T-cell (primary cell): ENCODE data around the gene SH2D3C. TPM values are rescaled to one million over a fixed set of nuclear protein-coding genes. Genes with fewer than 3 reads are reported as not detected.

ENCODE experiments used
- ATAC-seq, 4 experiments: fragments of 200-7000 bp in 3 of 4; fragments of 150-1000 bp in 1 of 4; cut with Tn5 transposase; replicated peaks in 1 of 4; 1 replicate in 3 of 4; 2 replicates in 1 of 4; pipeline ENCODE4 v1.10.0; 2021; ENCODE audit warnings: moderate library complexity in 3 of 4, mild to moderate bottlenecking in 2 of 4, moderate number of reproducible peaks in 1 of 4
- CTCF ChIA-PET, 2 donors: fragments of 300-600 bp; sonication (Branson Sonifier 250); formaldehyde crosslinking; loops; one replicate each; lab custom pipeline; 2022; ENCODE audit warnings: antibody characterized with exemption in 2 of 2; lab: Charles Lee
- POLR2A ChIA-PET, 2 donors: fragments of 300-600 bp; sonication (Branson Sonifier 250); formaldehyde crosslinking; loops; one replicate each; lab custom pipeline; 2022; ENCODE audit warnings: antibody characterized with exemption in 2 of 2; lab: Charles Lee
- DNase-seq, 35 experiments: peaks; one replicate each; pipeline versions ENCODE4 v3.0.0 to v3.0.0-alpha.2; 2013 to 2023
- H3K27ac ChIP-seq: one replicate; pipeline ENCODE4 v1.5.1; 2013; ENCODE audit warnings: low read length
- H3K27me3 ChIP-seq, 2 experiments: replicated peaks in 1 of 2; 1 replicate in 1 of 2; 2 replicates in 1 of 2; pipeline versions ENCODE4 v1.6.1 to v1.7.0; 2013; ENCODE audit warnings: low read length in 1 of 2, mixed read lengths in 1 of 2; ENCODE audit not compliant: control insufficient read depth in 2 of 2, insufficient read depth in 2 of 2; ENCODE audit errors: extremely low read depth in 1 of 2
- H3K36me3 ChIP-seq, 2 donors: 1 replicate in 1 of 2; 2 replicates in 1 of 2; pipeline versions ENCODE4 v1.6.1 to v1.7.0; 2013; ENCODE audit warnings: low read length in 1 of 2; ENCODE audit not compliant: control insufficient read depth in 2 of 2, insufficient read depth in 1 of 2; ENCODE audit errors: extremely low read depth in 1 of 2
- H3K4me1 ChIP-seq, 2 experiments: 1 replicate in 1 of 2; 2 replicates in 1 of 2; pipeline versions ENCODE4 v1.6.1 to v1.7.0; 2013; ENCODE audit warnings: low read length in 2 of 2, mixed read lengths in 1 of 2; ENCODE audit not compliant: insufficient read depth in 2 of 2, control insufficient read depth in 1 of 2; ENCODE audit errors: extremely low read depth in 1 of 2
- H3K4me3 ChIP-seq, 2 donors: 1 replicate in 1 of 2; 2 replicates in 1 of 2; pipeline versions ENCODE4 v1.5.1 to v1.7.0; 2013; ENCODE audit warnings: mild to moderate bottlenecking in 2 of 2, low read length in 1 of 2, moderate library complexity in 1 of 2; ENCODE audit not compliant: control insufficient read depth in 1 of 2; ENCODE audit errors: extremely low read depth in 1 of 2
- H3K9me3 ChIP-seq: 2 replicates; pipeline ENCODE4 v1.7.0; 2013
- H3K27ac Mint-ChIP-seq, 2 donors: one replicate each; pipeline ENCODE4 v1.8.0; 2020 to 2021; ENCODE audit warnings: mild to moderate bottlenecking in 2 of 2, mixed read lengths in 2 of 2
- H3K27me3 Mint-ChIP-seq, 2 donors: one replicate each; pipeline ENCODE4 v1.8.0; 2021 to 2022; ENCODE audit warnings: mixed read lengths in 2 of 2
- H3K36me3 Mint-ChIP-seq: one replicate; pipeline ENCODE4 v1.8.0; 2021; ENCODE audit warnings: mixed read lengths
- H3K4me1 Mint-ChIP-seq, 3 donors: one replicate each; pipeline ENCODE4 v1.8.0; 2020 to 2022; ENCODE audit warnings: mixed read lengths in 3 of 3, mild to moderate bottlenecking in 1 of 3
- H3K4me3 Mint-ChIP-seq, 3 donors: one replicate each; pipeline ENCODE4 v1.8.0; 2020 to 2022; ENCODE audit warnings: mild to moderate bottlenecking in 3 of 3, mixed read lengths in 3 of 3, moderate library complexity in 3 of 3
- H3K9me3 Mint-ChIP-seq, 3 donors: one replicate each; pipeline ENCODE4 v1.8.0; 2020 to 2022; ENCODE audit warnings: mixed read lengths in 3 of 3
- WGBS: methylation state at CpG from one replicate; pipeline ENCODE4 v1.1.5; 2013; ENCODE audit warnings: missing lambda C conversion rate; ENCODE audit not compliant: insufficient coverage; 5-methylcytosine and 5-hydroxymethylcytosine counted together
- total RNA-seq, 35 experiments: library from RNA in 6 of 35; stranded (reverse) in 6 of 35; fragments of 120-200 nt in 1 of 35; gene quantifications; one replicate each; pipeline versions ENCODE4 v1.2.1 to v1.2.4 and lab custom pipeline; 2013 to 2026

SH2D3C gene
- total RNA-seq, 5 donors from 2014 or later (not counting 1 experiment from before 2014, with no cell fraction given), result 31.6 to 48.7 (median 47.7) TPM

GRCh38 chr9:127801955-127802575, 23.6 kb upstream of the SH2D3C start:
- peak overlapping the region; percentile 59 to 65 for H3K4me3 ChIP-seq
- Mint-ChIP-seq H3K9me3 (no peaks in the 10 kb centered on the region), H3K4me1 (peaks cover 26 to 38% (median 34%) of the 10 kb centered on the region in 3 donors), H3K36me3 (peaks cover 8% of the 10 kb centered on the region), H3K27ac (peak overlapping the region; percentile 79 to 89), H3K4me3 (peak overlapping the region; percentile 81 to 93 (median 92)), H3K27me3 (no peaks in the 10 kb centered on the region)
- DNase-seq (no peak), ATAC-seq (no peak)
- WGBS, result 13% methylated on average over 5 of the region's 10 CpGs
- peaks cover 4 to 37% of the 10 kb centered on the region in 2 experiments for H3K4me1 ChIP-seq
- H3K27me3 ChIP-seq, result no peaks in the 10 kb centered on the region
- H3K36me3 ChIP-seq, result peaks cover 4 to 20% of the 10 kb centered on the region in 2 donors
- ChIA-PET CTCF (interaction anchor here in 1 of 2 donors (0.5 kb wide), 1 partner anchor 42 kb away, joined by 3 read pairs; no protein-coding TSS in a partner anchor), POLR2A (interaction anchor here in 1 of 2 donors (1.1 kb wide), 1 partner anchor 190 kb away, joined by 3 read pairs; the partner anchor contains the start of gene STXBP1)
- H3K9me3 ChIP-seq, result no peaks in the 10 kb centered on the region
- peak overlapping the region; percentile 61 for H3K27ac ChIP-seq

DNA sequence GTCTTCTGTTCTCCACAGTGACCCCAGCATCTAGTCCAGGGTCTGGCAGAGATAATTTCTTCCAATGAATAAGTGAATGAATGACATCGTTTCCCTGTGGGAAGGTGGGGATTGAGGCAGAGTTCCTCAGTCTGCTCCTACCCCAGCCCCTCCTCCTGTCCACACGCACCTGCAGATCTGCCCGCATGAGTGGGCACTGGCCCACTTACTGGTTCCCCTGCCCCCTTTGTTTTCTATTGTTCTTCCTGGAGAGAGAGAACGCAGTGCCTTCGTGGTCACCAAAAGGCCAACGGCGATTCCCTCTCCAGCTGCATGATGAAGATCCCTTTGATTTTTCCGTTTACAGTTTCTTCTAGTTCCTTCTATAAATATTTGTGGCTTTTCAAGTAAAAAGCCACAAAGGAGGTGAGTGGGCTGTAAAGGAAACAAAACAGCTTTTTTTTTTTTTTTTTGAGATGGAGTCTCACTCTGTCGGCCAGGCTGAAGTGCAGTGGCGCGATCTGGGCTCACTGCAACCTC, 18.4 kb upstream of the SH2D3C start:
- peaks cover 4% of the 10 kb centered on the region for H3K36me3 Mint-ChIP-seq
- Histone ChIP-seq H3K4me1 (peaks cover 5 to 27% of the 10 kb centered on the region in 2 experiments), H3K27me3 (no peaks in the 10 kb centered on the region), H3K36me3 (peaks cover 0 to 17% of the 10 kb centered on the region in 2 donors), H3K27ac (peak overlapping the region; percentile 3), H3K4me3 (peak overlapping the region in 1 of 2 donors; percentile 3), H3K9me3 (no peaks in the 10 kb centered on the region)
- H3K27me3 Mint-ChIP-seq, result no peaks in the 10 kb centered on the region
- peak overlapping the region; percentile 42 to 63 (median 59) for H3K4me3 Mint-ChIP-seq
- peak overlapping the region; percentile 86 to 91 for H3K27ac Mint-ChIP-seq
- DNase-seq (no peak), ATAC-seq (peak; percentile 20 to 46 (median 30))
- H3K9me3 Mint-ChIP-seq, result no peaks in the 10 kb centered on the region
- WGBS, result no CpG with 5 or more reads among the region's 11 CpGs
- ChIA-PET CTCF (interaction anchor here in 1 of 2 donors (1.0 kb wide), 1 partner anchor 10 kb away, joined by 3 read pairs; no protein-coding TSS in a partner anchor), POLR2A (interaction anchor here (0.6 to 0.7 kb wide), 3 partner anchors 115 to 1232 kb away, joined by 3 to 5 read pairs (median 5); no protein-coding TSS in a partner anchor)
- peaks cover 21 to 36% (median 26%) of the 10 kb centered on the region in 3 donors for H3K4me1 Mint-ChIP-seq

- H3K27ac ChIP-seq, result peak overlapping the region; percentile 3
Measured at GRCh38 chr9:127796225-127796813, 17.9 kb upstream of the SH2D3C start.

GRCh38 chr9:127794001-127794791, 15.7 kb upstream of the SH2D3C start:
- no peak overlapping the region for H3K27ac Mint-ChIP-seq
- 95% methylated on average over 8 of the region's 14 CpGs for WGBS

More at GRCh38 chr9:127796225-127796813, 17.9 kb upstream of the SH2D3C start:
- Histone ChIP-seq H3K4me1 (peaks cover 5 to 24% of the 10 kb centered on the region in 2 experiments), H3K9me3 (no peaks in the 10 kb centered on the region), H3K36me3 (peaks cover 3 to 17% of the 10 kb centered on the region in 2 donors), H3K27me3 (no peaks in the 10 kb centered on the region), H3K4me3 (no peak overlapping the region)
- DNase-seq (no peak), ATAC-seq (peak in 3 of 4 experiments; percentile 29 to 46 (median 39))
- ChIA-PET CTCF (interaction anchor here in 1 of 2 donors (1.0 kb wide), 1 partner anchor 9 kb away, joined by 3 read pairs; no protein-coding TSS in a partner anchor), POLR2A (interaction anchor here (0.6 to 0.7 kb wide), 3 partner anchors 115 to 1232 kb away, joined by 3 to 5 read pairs (median 5); no protein-coding TSS in a partner anchor)
- peaks cover 21 to 33% (median 27%) of the 10 kb centered on the region in 3 donors for H3K4me1 Mint-ChIP-seq
- H3K9me3 Mint-ChIP-seq, result no peaks in the 10 kb centered on the region
- peak overlapping the region; percentile 42 to 63 (median 59) for H3K4me3 Mint-ChIP-seq
- no peaks in the 10 kb centered on the region for H3K27me3 Mint-ChIP-seq
- peak overlapping the region; percentile 86 to 91 for H3K27ac Mint-ChIP-seq
- 67% methylated on average over 2 of the region's 8 CpGs for WGBS
- peaks cover 4% of the 10 kb centered on the region for H3K36me3 Mint-ChIP-seq

GRCh38 chr9:127793093-127793708, 14.7 kb upstream of the SH2D3C start:
- H3K4me1 Mint-ChIP-seq, result peaks cover 35 to 48% (median 41%) of the 10 kb centered on the region in 3 donors
- Histone ChIP-seq H3K4me1 (peaks cover 5 to 44% of the 10 kb centered on the region in 2 experiments), H3K9me3 (no peaks in the 10 kb centered on the region), H3K36me3 (peaks cover 8 to 47% of the 10 kb centered on the region in 2 donors), H3K27me3 (no peaks in the 10 kb centered on the region), H3K4me3 (no peak overlapping the region), H3K27ac (no peak overlapping the region)
- H3K4me3 Mint-ChIP-seq, result no peak overlapping the region
- ATAC-seq, result no peak
- no peaks in the 10 kb centered on the region for H3K27me3 Mint-ChIP-seq
- DNase-seq, result no peak
- H3K27ac Mint-ChIP-seq, result peak overlapping the region; percentile 43 to 72
- peaks cover 16% of the 10 kb centered on the region for H3K36me3 Mint-ChIP-seq
- CTCF ChIA-PET, result interaction anchor here (1.1 kb wide), 3 partner anchors 26 to 127 kb away, joined by 3 to 4 read pairs (median 3); partner anchors contain the start of gene TOR2A (in 1 of the 2)
- no peaks in the 10 kb centered on the region for H3K9me3 Mint-ChIP-seq
- WGBS, result 83% methylated on average over 3 of the region's 8 CpGs
- POLR2A ChIA-PET, result interaction anchor here in 1 of 2 donors (0.6 kb wide), 1 partner anchor 191 kb away, joined by 12 read pairs; no protein-coding TSS in a partner anchor

More at GRCh38 chr9:127794001-127794791, 15.7 kb upstream of the SH2D3C start:
- DNase-seq (no peak), ATAC-seq (no peak)
- H3K9me3 ChIP-seq, result no peaks in the 10 kb centered on the region
- ChIA-PET POLR2A (interaction anchor here in 1 of 2 donors (0.7 kb wide), 1 partner anchor 326 kb away, joined by 3 read pairs; no protein-coding TSS in a partner anchor), CTCF (no interaction called here)
- no peak overlapping the region for H3K4me3 ChIP-seq
- H3K4me1 ChIP-seq, result peaks cover 5 to 34% of the 10 kb centered on the region in 2 experiments
- peaks cover 15% of the 10 kb centered on the region for H3K36me3 Mint-ChIP-seq
- no peaks in the 10 kb centered on the region for H3K27me3 Mint-ChIP-seq
- H3K27ac ChIP-seq, result no peak overlapping the region
- no peak overlapping the region for H3K4me3 Mint-ChIP-seq
- H3K9me3 Mint-ChIP-seq, result no peaks in the 10 kb centered on the region
- peaks cover 26 to 41% (median 36%) of the 10 kb centered on the region in 3 donors for H3K4me1 Mint-ChIP-seq
- H3K36me3 ChIP-seq, result peaks cover 8 to 37% of the 10 kb centered on the region in 2 donors
- H3K27me3 ChIP-seq, result no peaks in the 10 kb centered on the region
